H9 (cell line): ENCODE results near the gene SLC2A11. TPM values are rescaled to one million over a fixed set of nuclear protein-coding genes. Genes with fewer than 3 reads are reported as not detected.

Experiments
- DNase-seq: peaks from one replicate; pipeline ENCODE4 v3.0.0-alpha.2; 2017
- H2AFZ ChIP-seq: one replicate; pipeline ENCODE4 v1.6.1; 2013; ENCODE audit warnings: mild to moderate bottlenecking, low read length, control low read depth, moderate library complexity
- H2AK5ac ChIP-seq: 2 replicates; pipeline ENCODE4 v1.6.1; 2013; ENCODE audit warnings: low read length, control low read depth, mixed read lengths; ENCODE audit not compliant: insufficient read length
- H2BK120ac ChIP-seq: one replicate; pipeline ENCODE4 v1.6.1; 2013; ENCODE audit warnings: low read depth, mild to moderate bottlenecking, low read length, control low read depth, inconsistent platforms; ENCODE audit not compliant: poor library complexity, severe bottlenecking
- H2BK12ac ChIP-seq: 2 replicates; pipeline ENCODE4 v1.6.1; 2013; ENCODE audit warnings: low read length, control low read depth, mixed read lengths, low read depth; ENCODE audit not compliant: insufficient read length
- H2BK15ac ChIP-seq: 2 replicates; pipeline ENCODE4 v1.6.1; 2013; ENCODE audit warnings: low read depth, low read length, control low read depth
- H2BK20ac ChIP-seq: one replicate; pipeline ENCODE4 v1.6.1; 2013; ENCODE audit warnings: low read depth, mild to moderate bottlenecking, low read length, control low read depth, inconsistent platforms; ENCODE audit not compliant: poor library complexity, severe bottlenecking
- H2BK5ac ChIP-seq: 2 replicates; pipeline ENCODE4 v1.6.1; 2013; ENCODE audit warnings: low read length, control low read depth, mixed read lengths; ENCODE audit not compliant: insufficient read length
- H3K14ac ChIP-seq: 2 replicates; pipeline ENCODE4 v1.6.1; 2013; ENCODE audit warnings: low read length, control low read depth; ENCODE audit not compliant: insufficient read depth
- H3K18ac ChIP-seq: 2 replicates; pipeline ENCODE4 v1.6.1; 2013; ENCODE audit warnings: low read depth, mild to moderate bottlenecking, mixed read lengths, low read length, control low read depth; ENCODE audit not compliant: insufficient read length
- H3K23ac ChIP-seq: 2 replicates; pipeline ENCODE4 v1.6.1; 2013; ENCODE audit warnings: low read length, control low read depth, mixed read lengths, low read depth; ENCODE audit not compliant: insufficient read length
- H3K23me2 ChIP-seq: 2 replicates; pipeline ENCODE4 v1.6.1; 2013; ENCODE audit warnings: low read depth, mild to moderate bottlenecking, mixed read lengths, low read length, control low read depth; ENCODE audit not compliant: insufficient read length, poor library complexity, severe bottlenecking
- H3K27ac ChIP-seq: 2 replicates; pipeline ENCODE4 v1.5.1; 2013; ENCODE audit warnings: low read length, control low read depth, mixed read lengths, low read depth; ENCODE audit not compliant: insufficient read length
- H3K27me3 ChIP-seq: 2 replicates; pipeline ENCODE4 v1.6.1; 2013; ENCODE audit warnings: low read length, control low read depth, inconsistent platforms; ENCODE audit not compliant: insufficient read depth
- H3K4ac ChIP-seq: 2 replicates; pipeline ENCODE4 v1.6.1; 2013; ENCODE audit warnings: low read depth, mild to moderate bottlenecking, control low read depth, inconsistent platforms, low read length, moderate library complexity
- H3K4me1 ChIP-seq: 2 replicates; pipeline ENCODE4 v1.6.1; 2013; ENCODE audit warnings: low read length, control low read depth, inconsistent platforms; ENCODE audit not compliant: insufficient read depth
- H3K4me2 ChIP-seq: 2 replicates; pipeline ENCODE4 v1.6.1; 2013; ENCODE audit warnings: low read length, control low read depth, mixed read lengths; ENCODE audit not compliant: insufficient read length, insufficient read depth
- H3K56ac ChIP-seq: 2 replicates; pipeline ENCODE4 v1.6.1; 2013; ENCODE audit warnings: low read depth, mild to moderate bottlenecking, mixed read lengths, low read length, control low read depth; ENCODE audit not compliant: insufficient read length
- H3K79me1 ChIP-seq: 2 replicates; pipeline ENCODE4 v1.6.1; 2013; ENCODE audit warnings: low read depth, mild to moderate bottlenecking, moderate library complexity, low read length, control low read depth, inconsistent platforms; ENCODE audit not compliant: insufficient read depth, poor library complexity, severe bottlenecking
- H3K79me2 ChIP-seq: 2 replicates; pipeline ENCODE4 v1.6.1; 2013; ENCODE audit warnings: low read length, control low read depth, inconsistent platforms; ENCODE audit not compliant: insufficient read depth
- H3K9ac ChIP-seq: 2 replicates; pipeline ENCODE4 v1.6.1; 2013; ENCODE audit warnings: low read length, control low read depth, mixed read lengths; ENCODE audit not compliant: insufficient read length; ENCODE audit errors: extremely low read depth
- H3K9me3 ChIP-seq: one replicate; pipeline ENCODE4 v1.6.1; 2013; ENCODE audit warnings: low read depth, low read length, inconsistent platforms; ENCODE audit not compliant: control insufficient read depth
- H3T11ph ChIP-seq: one replicate; pipeline ENCODE4 v1.6.1; 2013; ENCODE audit warnings: mild to moderate bottlenecking, low read length, control low read depth, inconsistent platforms
- H4K20me1 ChIP-seq: one replicate; pipeline ENCODE4 v1.6.1; 2013; ENCODE audit not compliant: control insufficient read depth, insufficient read length, insufficient read depth
- H4K5ac ChIP-seq: 2 replicates; pipeline ENCODE4 v1.6.1; 2013; ENCODE audit warnings: low read depth, mild to moderate bottlenecking, mixed read lengths, low read length, control low read depth; ENCODE audit not compliant: insufficient read length
- H4K8ac ChIP-seq: replicated peaks from 2 replicates; pipeline ENCODE4 v1.6.1; 2013; ENCODE audit warnings: low read length, control low read depth, mixed read lengths, low read depth; ENCODE audit not compliant: insufficient read length
- H4K91ac ChIP-seq: 2 replicates; pipeline ENCODE4 v1.6.1; 2013; ENCODE audit warnings: low read depth, mild to moderate bottlenecking, moderate library complexity, mixed read lengths, low read length, control low read depth; ENCODE audit not compliant: insufficient read length
- H3K27ac Mint-ChIP-seq, 3 experiments: 2 replicates in 2 of 3; 3 replicates in 1 of 3; pipeline ENCODE4 v1.8.0; 2020 to 2021; ENCODE audit warnings: mixed read lengths in 3 of 3, mild to moderate bottlenecking in 1 of 3, moderate library complexity in 1 of 3
- H3K27me3 Mint-ChIP-seq: 2 replicates; pipeline ENCODE4 v1.8.0; 2021; ENCODE audit warnings: low read depth, mild to moderate bottlenecking, moderate library complexity, mixed read lengths
- H3K36me3 Mint-ChIP-seq, 3 experiments: 2 replicates in 2 of 3; 3 replicates in 1 of 3; pipeline ENCODE4 v1.8.0; 2020 to 2021; ENCODE audit warnings: low read depth in 3 of 3, mixed read lengths in 3 of 3; ENCODE audit not compliant: insufficient read depth in 1 of 3
- H3K4me1 Mint-ChIP-seq, 2 experiments: 2 replicates each; pipeline ENCODE4 v1.8.0; 2020; ENCODE audit warnings: mixed read lengths in 2 of 2
- H3K4me3 Mint-ChIP-seq, 2 experiments: 2 replicates in 1 of 2; 3 replicates in 1 of 2; pipeline ENCODE4 v1.8.0; 2020 to 2021; ENCODE audit warnings: mild to moderate bottlenecking in 2 of 2, mixed read lengths in 2 of 2, moderate library complexity in 1 of 2
- H3K9me3 Mint-ChIP-seq, 2 experiments: 2 replicates in 1 of 2; 3 replicates in 1 of 2; pipeline ENCODE4 v1.8.0; 2020; ENCODE audit warnings: mild to moderate bottlenecking in 2 of 2, mixed read lengths in 2 of 2, moderate library complexity in 1 of 2
- WGBS: extraction: QIAGEN DNeasy Blood & Tissue Kit; methylation state at CpG from one replicate; pipeline ENCODE4 v1.1.7; 2013; ENCODE audit warnings: missing lambda C conversion rate, low lambda C conversion rate, mixed read lengths; ENCODE audit not compliant: insufficient read length; ENCODE audit errors: extremely low coverage; 5-methylcytosine and 5-hydroxymethylcytosine counted together
- total RNA-seq: library from RNA; stranded (reverse); gene quantifications from 2 replicates; pipeline ENCODE4 v1.2.1, GENCODE V29; 2021
- TF ChIP-seq, protein P1 (sequence below): fragments of 200-600 bp; sonication (generic); conservative IDR thresholded peaks from 3 replicates; pipeline ENCODE4 v1.8.0; 2021; ENCODE audit warnings: antibody characterized with exemption, mild to moderate bottlenecking

The SLC2A11 gene
- total RNA-seq, 1 experiment from 2014 or later, result 15.0 TPM

DNA sequence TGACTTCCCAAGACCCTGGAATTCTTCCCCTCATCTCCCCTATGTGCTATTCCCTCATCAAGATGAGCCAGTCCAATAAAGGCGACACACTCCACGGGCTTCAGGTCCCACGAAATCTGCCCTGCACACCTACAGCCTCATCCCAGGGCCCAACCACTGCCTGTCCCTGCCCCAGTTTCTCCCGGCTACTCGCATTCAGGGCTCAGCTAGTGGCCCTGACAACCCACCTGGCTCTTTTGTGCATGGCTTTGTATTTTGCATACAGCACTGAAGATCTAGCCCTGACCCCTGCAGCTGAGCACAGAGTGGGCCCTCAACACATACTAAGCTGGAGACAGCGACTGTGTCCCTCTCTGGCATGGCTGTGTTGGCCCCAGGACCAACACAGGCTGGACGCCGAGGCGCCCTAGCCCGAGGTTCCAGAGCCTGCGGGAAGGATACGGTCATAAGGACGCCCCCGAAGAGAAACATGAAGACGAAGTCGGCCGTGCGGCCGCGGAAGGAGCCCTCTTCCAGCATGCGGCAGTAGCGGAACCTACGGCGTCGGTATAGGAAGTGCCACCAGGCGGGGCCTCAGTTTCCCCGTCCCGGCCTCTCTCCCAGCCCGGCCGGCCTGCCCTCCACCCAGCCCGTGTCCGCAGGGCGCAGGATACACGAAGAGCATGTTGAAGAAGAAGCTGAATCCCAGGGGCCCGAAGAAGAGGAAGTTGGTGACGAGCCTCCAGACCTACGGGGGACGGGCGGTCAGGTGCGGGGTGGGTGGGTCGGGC, 19.6 kb upstream of the SLC2A11 start:
- Histone ChIP-seq H2BK5ac (no peak overlapping the region), H2BK120ac (no peak overlapping the region), H3K18ac (no peak overlapping the region), H2AFZ (no peak overlapping the region), H2BK20ac (no peak overlapping the region), H4K8ac (no peak overlapping the region), H3K23me2 (peaks cover 6% of the 10 kb centered on the region), H4K20me1 (no peaks in the 10 kb centered on the region), H4K91ac (no peak overlapping the region), H3K4ac (no peak overlapping the region), H2BK12ac (no peak overlapping the region), H3K23ac (no peak overlapping the region), H2BK15ac (no peak overlapping the region), H3K79me1 (no peaks in the 10 kb centered on the region), H3K9ac (no peak overlapping the region), H3K4me1 (no peaks in the 10 kb centered on the region; the same call in 1 of the 2 replicates), H3T11ph (no peak overlapping the region), H2AK5ac (no peak overlapping the region), H3K27ac (no peak overlapping the region), H3K27me3 (no peaks in the 10 kb centered on the region; the same call in 1 of the 2 replicates), H4K5ac (no peak overlapping the region), H3K79me2 (no peaks in the 10 kb centered on the region), H3K4me2 (peak overlapping the region; percentile 35), H3K14ac (no peak overlapping the region), H3K9me3 (no peaks in the 10 kb centered on the region), H3K56ac (no peak overlapping the region)
- Mint-ChIP-seq H3K36me3 (peaks cover 6 to 12% (median 11%) of the 10 kb centered on the region in 3 experiments; a peak in 6 of 7 replicates), H3K9me3 (peaks cover 0 to 3% of the 10 kb centered on the region in 2 experiments; a peak in 1 of 5 replicates), H3K27ac (peak overlapping the region; percentile 87 to 94 (median 90); a peak in 5 of 7 replicates), H3K27me3 (peaks cover 30% of the 10 kb centered on the region), H3K4me3 (peak overlapping the region; percentile 82 to 94), H3K4me1 (peaks cover 24 to 33% of the 10 kb centered on the region in 2 experiments)
- no CpG with 5 or more reads among the region's 41 CpGs for WGBS
- DNase-seq, result peak; percentile 48
- TF ChIP-seq, protein P1, sequence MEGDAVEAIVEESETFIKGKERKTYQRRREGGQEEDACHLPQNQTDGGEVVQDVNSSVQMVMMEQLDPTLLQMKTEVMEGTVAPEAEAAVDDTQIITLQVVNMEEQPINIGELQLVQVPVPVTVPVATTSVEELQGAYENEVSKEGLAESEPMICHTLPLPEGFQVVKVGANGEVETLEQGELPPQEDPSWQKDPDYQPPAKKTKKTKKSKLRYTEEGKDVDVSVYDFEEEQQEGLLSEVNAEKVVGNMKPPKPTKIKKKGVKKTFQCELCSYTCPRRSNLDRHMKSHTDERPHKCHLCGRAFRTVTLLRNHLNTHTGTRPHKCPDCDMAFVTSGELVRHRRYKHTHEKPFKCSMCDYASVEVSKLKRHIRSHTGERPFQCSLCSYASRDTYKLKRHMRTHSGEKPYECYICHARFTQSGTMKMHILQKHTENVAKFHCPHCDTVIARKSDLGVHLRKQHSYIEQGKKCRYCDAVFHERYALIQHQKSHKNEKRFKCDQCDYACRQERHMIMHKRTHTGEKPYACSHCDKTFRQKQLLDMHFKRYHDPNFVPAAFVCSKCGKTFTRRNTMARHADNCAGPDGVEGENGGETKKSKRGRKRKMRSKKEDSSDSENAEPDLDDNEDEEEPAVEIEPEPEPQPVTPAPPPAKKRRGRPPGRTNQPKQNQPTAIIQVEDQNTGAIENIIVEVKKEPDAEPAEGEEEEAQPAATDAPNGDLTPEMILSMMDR, result no peak
